Sigmoid colon (tissue), 3 donors: ENCODE results near the gene RBM4B.

Source experiments
- POLR2A ChIP-seq, 2 donors: fragments of 450-650 bp; IDR thresholded peaks; one replicate each; pipeline ENCODE4 v1.6.1; 2016; ENCODE audit warnings: antibody characterized with exemption in 2 of 2, mild to moderate bottlenecking in 2 of 2, moderate library complexity in 2 of 2
- TF ChIP-seq, protein P1 (sequence below), 4 experiments: fragments of 450-650 bp in 3 of 4; fragments of 200-600 bp in 1 of 4; IDR thresholded peaks; one replicate each; pipeline ENCODE4 v1.5.1; 2016 to 2019; ENCODE audit warnings: antibody characterized with exemption in 4 of 4, mild to moderate bottlenecking in 3 of 4, moderate library complexity in 2 of 4

DNA sequence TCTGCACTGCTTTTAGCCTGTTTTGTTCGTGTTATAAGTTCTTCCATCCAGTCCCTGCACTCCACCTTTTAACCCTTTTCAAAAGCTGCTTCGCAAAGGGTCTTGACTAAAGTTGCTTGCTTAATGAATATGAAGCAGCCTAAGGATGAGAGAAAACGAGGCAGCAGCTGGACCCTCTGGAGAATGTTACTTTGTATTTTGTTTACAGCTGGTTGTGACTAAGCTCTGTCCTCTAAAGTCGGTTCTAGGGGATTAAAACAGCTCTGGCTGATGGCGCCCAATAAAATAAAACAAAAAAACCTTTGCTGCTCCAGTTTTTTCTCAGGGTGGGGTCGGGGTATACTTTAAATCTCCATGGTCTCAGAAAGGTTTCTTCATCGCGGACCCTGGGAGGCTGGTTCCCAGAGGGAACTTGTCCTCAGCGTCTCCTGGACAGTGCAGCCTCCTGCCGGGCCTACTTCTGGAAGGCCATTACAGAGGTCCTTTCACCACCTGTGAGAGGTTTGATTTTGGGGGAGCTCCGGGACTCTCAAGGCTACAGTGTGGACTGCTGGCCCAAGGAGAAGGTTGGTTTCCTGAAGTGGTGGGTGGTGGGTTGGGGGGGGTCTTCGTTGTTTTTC lies 40.0 kb downstream of the RBM4B start:
- TF ChIP-seq, protein P1, sequence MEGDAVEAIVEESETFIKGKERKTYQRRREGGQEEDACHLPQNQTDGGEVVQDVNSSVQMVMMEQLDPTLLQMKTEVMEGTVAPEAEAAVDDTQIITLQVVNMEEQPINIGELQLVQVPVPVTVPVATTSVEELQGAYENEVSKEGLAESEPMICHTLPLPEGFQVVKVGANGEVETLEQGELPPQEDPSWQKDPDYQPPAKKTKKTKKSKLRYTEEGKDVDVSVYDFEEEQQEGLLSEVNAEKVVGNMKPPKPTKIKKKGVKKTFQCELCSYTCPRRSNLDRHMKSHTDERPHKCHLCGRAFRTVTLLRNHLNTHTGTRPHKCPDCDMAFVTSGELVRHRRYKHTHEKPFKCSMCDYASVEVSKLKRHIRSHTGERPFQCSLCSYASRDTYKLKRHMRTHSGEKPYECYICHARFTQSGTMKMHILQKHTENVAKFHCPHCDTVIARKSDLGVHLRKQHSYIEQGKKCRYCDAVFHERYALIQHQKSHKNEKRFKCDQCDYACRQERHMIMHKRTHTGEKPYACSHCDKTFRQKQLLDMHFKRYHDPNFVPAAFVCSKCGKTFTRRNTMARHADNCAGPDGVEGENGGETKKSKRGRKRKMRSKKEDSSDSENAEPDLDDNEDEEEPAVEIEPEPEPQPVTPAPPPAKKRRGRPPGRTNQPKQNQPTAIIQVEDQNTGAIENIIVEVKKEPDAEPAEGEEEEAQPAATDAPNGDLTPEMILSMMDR (IDR thresholded peaks at IDR 0.05), result peak in 1 of 4 experiments; percentile 17
- no peak for TF ChIP-seq POLR2A (IDR thresholded peaks at IDR 0.05)
